HepG2 (cell line): ENCODE measurements around the gene PLK3.

ENCODE experiments used
- ELF1 ChIP-seq: sonication (generic); formaldehyde crosslinking; IDR thresholded peaks from 2 replicates; pipeline ENCODE4 v1.4.0; 2020; ENCODE audit warnings: missing genetic modification reagents
- GZF1 ChIP-seq: sonication (generic); formaldehyde crosslinking; IDR thresholded peaks from 2 replicates; pipeline ENCODE4 v1.5.1; 2020; ENCODE audit warnings: mild to moderate bottlenecking, missing genetic modification reagents
- NR1H2 ChIP-seq: sonication (generic); formaldehyde crosslinking; IDR thresholded peaks from 2 replicates; pipeline ENCODE4 v1.8.1; 2022; ENCODE audit warnings: low read depth, missing genetic modification reagents, borderline replicate concordance
- SMC3 ChIP-seq: IDR thresholded peaks from 2 replicates; pipeline ENCODE4 v1.6.1; 2011; ENCODE audit warnings: low read length, improper control_type of control experiment
- ZNF282 ChIP-seq: fragments of 450-650 bp; IDR thresholded peaks from 2 replicates; pipeline ENCODE4 v1.6.1; 2018; ENCODE audit not compliant: partially characterized antibody

DNA sequence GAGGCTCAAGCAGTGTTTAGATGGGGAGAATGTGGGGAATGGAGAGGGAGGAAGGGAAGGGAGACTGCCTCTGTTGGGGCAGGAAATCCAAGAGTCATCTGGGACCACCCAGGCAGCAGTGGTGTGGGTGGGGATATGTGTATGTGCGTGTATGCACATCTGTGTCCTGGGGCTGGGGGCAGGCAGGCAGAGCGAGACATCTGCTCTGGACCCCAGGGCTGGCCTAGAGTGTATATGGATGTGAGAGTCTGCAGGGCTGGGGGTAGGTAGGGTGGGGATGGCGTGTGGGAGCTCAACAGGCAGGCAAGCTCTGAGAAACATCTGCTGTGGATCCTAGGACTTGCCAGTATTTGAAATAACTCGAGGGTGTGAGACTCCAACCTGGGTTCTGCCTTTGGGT lies 39.4 kb downstream of the PLK3 start:
- TF ChIP-seq ELF1 = no peak
- no peak for TF ChIP-seq GZF1 (CRISPR knock-in tag)
- no peak for TF ChIP-seq ZNF282
- TF ChIP-seq NR1H2 (CRISPR knock-in tag) = no peak
- TF ChIP-seq SMC3 = no peak
